CD4-positive, alpha-beta T cell treated with Interleukin-12 subunit alpha and Interleukin-12 subunit beta, for 1 hour (primary cell): ENCODE data around the gene ROR1.
"Not testable (repeated sequence)": the region's sequence is repeated elsewhere in the genome, so short reads cannot be mapped to it uniquely, and the experiment has no call there.

Experiments used
- DNase-seq: peaks from one replicate; pipeline ENCODE4 v3.0.0-alpha.2; 2020

Gene ROR1

DNA sequence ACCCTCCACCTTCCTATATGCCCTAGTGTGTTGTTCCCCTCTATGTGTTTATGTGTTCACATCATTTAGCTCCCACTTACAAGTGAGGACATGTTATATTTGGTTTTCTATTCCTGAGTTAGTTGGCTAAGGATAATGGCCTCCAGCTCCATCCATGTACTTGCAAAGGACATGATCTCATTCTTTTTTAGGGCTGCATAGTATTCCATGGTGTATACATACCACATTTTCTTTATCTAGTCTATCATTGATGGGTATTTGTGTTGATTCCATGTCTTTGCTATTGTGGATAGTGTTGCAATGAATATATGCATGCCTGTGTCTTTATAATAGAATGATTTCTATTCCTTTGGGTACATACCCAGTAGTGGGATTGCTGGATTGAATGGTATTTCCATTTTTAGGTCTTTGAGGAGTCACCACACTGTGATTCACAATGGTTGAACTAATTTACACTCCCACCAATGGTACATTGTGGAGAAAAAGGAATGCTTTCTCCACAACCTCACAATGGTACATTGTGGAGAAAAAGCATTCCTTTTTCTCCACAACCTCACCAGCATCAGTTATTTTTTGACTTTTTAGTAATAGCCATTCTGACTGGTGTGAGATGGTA is 52.5 kb downstream of the ROR1 start:
- not testable (repeated sequence) for DNase-seq

DNA sequence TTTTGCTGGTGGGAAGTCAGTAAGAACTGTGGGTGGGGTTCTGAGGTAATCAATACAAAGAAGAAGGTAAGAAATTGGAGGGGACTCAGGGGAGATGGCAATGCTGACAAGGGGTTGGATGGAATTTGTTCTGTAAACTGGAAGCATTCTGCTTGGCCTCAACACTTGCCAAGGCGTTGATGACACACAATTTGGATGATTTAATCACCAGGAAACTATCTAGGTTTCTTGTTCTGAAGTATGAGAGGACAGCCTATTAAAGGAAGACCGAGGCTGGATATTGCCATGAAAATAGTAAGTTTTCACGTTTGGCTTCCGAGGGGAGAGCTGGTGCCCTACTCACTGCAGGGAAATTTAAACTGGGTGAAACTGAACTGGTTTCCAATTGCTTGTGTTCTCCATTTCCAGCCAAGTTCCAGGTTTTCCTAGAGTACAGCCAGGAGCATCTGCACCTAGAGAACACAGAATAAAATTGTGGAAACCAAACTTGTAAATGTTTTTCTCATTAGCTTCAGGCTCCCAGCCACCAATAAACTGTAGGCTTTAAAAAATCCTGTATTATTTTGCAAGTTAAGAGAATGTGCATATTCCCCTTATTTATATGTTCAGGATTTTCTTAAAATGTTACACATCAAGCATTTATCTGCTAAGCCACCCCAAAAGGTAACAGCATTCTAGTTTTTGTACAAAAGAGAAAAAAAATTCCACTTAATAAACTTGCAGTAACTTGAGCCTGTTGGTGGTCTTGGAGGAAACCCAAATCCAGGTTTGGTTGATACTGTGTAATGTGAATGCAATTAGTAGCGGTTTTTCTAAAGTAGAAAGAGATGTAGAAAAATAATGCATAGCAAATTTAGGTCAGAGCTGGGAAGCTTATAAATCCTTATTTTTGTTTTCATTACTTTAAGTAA is 53.8 kb downstream of the ROR1 start:
- DNase-seq, result no peak

DNA sequence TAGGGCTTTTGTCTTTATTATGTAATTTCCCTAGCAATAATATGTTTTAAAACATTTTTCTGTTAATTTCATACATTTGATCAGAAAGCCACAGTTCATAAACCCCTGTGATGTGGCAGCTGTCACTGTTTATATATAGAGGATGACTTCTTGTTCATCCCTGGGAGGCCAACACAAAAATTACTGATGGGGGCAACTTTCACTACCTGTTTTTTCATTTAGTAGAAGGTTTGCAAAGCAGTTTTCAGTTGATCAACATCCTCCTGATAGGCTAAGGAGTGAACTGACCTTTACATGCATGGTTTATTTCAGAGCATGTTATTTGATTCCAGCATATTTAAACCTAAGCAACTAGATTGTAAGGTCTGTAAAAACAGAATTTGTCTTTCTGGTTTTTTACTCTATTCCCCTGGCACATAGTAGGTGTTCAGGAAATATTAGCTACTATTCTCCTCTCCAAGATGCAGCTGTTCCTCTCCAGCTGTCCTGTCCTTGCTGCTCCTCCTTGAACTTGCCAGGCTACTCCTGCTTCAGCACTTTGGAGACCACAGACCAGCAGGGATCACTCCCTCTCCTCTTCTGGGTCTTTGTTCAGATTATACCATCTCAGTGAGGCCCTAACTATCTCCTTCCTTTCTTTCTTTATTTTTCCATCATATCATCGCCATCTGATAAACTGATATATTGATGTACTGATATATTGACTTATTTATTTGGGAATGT is 54.7 kb downstream of the ROR1 start:
- no peak for DNase-seq

DNA sequence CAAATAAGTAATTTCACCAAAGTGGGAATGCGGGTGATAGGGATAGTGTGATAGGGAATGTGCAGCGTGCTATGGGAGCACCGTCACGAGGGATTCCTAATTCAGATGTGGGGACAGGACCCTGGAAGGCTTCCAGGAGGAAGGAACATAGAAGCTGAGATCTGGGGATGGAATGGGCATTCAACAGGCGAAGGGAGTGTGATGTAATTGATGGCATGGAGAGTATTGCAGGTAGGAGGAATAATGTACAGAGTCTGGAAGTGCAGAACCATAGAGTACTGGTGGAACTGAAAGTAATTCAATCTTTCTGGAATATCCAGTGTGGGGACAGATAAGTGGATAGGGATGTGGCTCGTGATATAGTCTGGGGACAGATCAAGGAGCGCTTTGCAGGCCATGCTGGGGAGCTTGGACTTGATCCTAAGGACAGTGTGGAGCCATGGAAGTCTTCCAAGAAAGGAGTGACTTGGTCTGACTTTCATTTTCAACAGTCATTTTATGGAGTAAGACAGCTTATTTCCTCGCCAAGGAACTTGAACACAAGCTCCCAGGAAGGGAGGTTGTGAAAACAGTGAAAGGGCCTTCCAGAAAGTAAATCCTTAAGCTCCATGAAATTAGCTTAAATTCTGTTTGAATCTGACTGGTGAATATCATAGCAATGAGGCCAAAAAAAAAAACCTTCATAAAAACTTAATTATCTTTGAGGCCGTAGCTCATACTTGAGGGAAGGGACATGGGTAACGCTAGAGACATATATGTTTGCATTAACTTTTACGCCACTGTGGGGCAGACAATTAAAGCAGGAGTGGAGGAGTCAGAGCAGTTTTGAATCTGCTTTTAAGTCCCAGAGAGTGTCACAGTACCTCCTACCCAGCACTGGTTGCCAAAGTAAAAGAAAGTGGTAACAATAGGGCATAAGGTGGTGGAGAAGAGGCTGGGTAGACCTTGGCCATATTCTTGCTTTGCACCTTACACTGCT is 55.8 kb downstream of the ROR1 start:
- no peak for DNase-seq

DNA sequence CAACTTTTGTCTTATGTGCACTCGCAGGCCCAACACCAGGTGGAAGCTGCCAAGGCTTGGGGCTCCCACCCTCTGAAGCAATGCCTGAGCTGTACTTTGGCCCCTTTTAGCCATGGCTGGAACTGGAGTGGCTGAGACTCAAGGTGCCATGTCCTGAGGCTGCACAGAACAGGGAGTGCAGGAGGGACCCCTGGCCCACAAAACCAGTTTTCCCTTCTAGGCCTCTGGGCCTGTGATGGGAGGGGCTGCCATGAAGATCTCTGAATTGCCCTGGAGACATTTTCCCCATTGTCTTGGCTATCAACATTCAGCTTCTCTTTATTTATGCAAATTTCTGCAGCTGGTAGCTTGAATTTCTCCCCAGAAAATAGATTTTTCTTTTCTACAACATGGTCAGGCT is 57.6 kb downstream of the ROR1 start:
- DNase-seq, result no peak

DNA sequence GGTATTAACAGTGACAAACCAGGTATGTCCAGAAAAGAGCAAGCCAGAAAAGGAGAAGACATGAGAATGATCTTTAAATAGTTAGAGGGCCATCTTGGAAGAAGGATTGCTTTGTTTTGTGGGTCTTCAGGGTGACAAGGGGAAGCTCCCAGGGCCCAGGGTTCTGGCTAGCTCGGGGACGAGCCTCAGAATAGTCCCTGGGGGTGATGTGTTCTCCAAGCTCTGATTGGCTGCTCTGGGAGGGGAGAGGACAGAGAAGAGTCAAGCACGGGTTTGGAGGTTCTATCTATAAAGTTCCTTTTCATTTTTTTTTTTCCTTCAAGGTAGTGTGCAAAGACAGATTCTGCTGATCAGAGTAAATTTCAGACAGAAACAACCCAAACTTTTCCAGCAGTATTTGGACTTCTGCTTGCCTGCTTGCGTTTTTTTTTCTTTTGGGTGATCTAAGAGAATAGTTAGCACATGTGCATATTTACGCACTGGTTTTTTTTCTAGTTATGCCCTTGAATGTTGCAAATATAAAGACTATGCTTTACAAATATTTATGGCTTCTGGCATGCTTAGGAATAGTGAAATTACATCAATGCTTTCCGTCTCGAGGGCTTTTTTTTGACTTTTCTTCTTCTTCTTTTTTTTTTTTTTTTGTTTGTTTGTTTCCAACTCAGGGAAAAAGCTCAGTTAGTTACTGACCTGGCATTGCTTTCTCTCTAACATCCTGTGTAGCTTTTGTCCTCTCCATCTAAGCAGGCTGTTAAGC is 59.7 kb downstream of the ROR1 start:
- DNase-seq, result no peak

DNA sequence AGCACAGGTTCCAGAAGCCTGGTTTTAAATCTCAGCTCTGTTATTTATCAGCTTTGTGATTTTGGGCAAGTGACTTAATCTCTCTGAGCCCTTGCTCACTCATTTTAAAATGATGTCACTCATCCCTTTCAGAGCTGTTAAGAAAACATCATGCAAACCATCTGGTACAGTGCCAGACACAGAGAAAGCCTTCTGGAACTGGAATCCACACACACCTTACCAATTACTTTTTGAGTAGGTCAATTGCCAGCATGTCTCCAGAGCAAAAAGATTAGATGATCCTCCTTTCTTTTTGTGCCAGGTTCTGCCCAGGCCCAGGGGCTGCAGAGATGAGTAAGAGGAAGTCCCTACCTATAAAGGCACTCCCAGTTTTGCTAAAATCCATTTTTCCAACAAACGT is 61.3 kb downstream of the ROR1 start:
- DNase-seq, result no peak

DNA sequence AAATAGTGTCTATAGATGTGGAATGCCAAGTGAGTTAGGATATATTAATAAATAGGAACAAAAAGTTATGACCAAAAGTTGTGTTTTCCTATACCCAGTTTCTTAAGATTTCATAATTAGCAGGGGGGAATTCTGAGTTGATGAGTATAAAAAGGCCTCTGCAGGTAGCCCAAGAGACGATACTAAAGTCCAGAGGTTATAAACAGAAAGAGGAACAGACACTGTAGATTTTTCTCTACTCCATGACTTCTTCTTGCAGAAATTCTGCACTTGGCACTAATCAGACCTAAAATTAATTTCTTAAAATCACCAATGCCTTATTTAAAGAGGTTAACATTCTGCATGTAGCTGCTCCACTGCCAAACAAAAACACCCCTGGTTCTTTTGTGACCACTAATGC is 62.6 kb downstream of the ROR1 start:
- no peak for DNase-seq

DNA sequence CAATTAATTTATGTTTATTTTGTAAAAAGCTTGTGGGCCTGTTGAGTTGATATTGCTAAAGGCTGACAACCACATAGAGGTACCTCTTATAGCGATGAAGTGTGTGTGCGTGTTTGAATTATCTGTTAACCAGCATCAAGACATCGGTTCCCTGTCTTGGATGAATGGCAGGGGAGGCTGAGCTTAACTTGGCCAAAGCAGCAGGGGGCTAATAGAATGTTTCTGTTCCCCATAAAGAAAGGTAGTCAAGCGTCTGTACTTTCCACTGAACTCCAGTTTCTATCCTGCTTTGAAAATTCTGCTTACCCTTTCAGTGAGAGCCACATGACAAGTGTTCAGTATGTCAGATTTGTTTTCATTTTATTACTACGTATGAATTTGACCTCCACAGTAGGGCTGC is 63.0 kb downstream of the ROR1 start:
- no peak for DNase-seq

DNA sequence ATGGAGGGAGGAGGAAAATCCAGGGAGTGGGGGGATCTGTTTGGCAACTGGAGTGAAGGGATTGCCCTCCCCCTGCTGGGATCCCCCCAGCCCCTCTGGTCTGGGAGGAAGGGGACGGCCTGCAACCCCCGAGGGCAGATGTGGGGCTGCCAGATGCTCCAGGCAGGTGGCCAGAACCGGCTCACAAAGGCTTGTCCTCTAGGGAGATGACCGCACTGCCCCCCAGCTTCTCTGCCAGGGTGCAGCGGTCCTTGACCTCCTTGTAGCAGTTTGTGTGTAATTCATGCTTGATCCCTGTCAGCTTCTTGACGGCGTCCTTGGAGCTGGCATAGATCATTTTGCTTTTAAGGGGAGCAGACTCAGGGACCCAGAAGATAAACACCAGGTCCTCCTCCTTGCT is 69.2 kb downstream of the ROR1 start:
- DNase-seq, result no peak

DNA sequence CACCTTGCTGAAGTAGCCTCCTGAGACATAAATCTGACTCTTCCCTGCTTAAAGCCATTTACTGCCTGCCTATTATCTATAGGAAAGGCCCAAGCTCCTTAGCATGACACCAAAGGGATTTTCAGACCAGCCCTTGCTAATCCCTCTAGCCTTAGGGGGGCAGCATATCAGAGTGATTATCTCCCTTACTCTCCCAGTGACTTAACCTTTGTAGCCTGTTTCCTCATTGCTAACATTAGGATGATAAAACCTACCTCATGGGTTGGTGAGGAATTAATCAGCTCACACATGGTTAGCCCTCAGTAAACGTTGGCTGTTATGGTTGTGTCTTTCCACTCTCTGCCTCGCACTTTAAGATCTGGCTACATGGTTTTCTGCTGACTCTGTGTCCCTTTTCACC is 70.1 kb downstream of the ROR1 start:
- DNase-seq, result no peak

DNA sequence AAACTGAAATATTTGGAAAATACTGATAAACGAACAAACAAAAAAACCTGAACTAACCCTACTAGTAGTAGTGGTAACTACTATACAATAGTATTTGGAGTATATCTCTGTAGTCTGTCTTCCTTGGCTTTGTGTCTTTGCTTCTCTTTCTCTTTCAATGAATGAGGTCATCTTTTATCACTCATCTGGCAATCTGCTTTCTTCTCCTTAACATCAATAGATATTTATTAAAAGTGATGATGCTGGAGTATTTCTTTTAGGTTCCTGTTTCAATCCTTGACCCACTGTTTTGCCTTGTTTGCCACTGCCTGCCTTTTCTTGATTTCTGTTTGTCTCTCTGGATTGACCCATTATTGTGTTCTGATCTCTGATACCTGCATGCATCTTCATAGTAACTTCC is 71.5 kb downstream of the ROR1 start:
- DNase-seq, result no peak

DNA sequence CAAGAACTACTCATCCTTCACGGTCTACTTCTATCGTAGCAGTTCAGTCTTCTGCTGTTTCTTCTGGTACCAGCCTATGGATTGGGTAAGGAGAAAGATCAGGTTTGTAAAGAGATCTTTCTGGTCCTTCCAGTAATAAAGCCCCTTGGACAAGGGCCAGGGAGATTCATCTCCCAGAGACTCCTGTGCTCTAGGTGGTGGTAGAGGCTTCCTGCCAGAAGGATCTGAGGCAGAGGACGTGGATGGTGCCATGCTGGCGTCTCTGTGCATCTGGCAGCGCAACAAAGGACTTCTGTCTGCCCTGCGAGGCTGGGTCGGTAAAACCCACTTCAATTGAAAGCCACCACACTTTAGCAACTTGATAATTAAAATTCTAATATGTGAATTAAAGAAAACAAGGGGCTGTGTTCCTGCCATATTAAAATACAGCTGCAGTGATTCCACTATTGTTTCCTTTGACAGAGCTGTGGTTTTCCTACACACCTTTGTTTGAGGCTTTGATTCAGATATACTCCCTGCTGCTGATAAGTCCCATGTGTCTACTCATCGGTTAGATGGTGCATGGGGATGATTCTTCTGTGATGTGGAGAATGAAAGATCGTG is 73.6 kb downstream of the ROR1 start:
- DNase-seq, result no peak

DNA sequence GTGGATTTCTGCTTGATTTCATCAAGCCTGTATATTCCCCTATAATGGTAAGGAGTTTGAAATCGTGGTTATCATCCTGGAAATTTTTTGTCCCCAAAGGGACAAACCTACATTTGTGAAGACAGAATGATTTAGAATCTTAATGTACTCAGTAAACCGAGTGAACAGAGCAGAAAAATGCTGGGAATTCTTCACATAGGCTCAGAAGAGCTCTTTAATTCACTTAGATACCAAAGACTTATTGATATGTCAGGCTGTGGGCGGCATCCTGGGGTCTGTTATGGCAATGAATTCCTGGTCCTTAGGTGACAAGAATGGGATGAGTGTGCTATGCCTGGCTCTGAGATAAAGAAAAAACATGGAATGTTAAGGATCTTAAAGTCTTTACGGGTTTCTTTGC is 74.9 kb downstream of the ROR1 start:
- DNase-seq, result no peak

DNA sequence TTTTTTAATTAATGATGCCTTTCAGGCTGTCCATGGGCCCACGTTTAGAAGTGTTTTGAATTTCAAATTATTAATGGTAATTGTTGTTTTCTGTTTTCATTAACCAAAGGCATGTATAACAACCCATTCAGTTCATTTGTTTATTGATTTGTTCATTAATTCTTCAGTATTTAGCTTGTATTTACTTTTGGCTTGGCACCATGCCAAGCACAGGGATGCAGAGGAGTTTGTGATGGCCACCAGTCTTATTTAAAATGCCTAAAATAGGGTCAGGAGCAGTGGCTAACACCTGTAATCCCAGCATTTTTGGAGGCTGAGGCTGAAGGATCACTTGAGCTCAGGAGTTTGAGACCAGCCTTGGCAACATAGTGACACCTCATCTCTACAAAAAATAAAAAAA is 75.3 kb downstream of the ROR1 start:
- DNase-seq, result no peak

DNA sequence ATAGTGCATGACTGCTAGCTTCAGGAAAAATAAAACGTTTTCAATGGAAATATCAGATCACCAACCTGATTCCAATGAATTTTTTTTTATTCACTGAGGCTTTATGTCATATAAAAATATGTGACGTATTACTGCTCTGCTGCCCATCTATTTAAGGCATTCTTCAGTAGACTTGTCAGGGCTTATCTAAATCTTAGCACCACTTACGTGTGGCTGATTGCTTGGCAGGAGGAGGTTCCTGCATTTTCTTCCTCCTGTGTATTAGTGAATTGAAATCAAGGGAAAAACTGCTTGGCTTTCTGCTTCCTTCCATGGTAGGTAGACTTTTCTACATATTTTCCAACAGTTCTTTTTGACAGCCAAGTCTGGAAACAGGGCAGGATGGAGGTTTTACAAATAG is 80.3 kb downstream of the ROR1 start:
- DNase-seq, result no peak

DNA sequence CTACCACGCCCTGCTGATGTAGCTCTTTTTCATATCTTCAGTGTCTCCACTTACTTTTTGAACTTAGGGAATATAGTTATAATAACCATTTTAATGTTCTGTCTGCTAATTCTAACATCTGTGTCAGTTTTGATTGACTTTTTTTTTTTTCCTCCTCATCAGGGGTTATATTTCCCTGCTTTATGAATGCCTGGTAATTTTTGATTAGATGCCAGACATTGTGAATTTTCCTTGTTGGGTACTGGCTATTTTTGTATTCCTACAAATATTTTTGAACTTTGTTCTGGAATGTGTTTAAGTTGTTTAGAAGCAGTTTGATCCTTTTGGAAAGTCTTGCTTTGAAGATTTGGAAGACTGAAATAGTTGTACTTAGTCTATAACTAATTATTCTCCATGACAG is 82.1 kb downstream of the ROR1 start:
- no peak for DNase-seq

DNA sequence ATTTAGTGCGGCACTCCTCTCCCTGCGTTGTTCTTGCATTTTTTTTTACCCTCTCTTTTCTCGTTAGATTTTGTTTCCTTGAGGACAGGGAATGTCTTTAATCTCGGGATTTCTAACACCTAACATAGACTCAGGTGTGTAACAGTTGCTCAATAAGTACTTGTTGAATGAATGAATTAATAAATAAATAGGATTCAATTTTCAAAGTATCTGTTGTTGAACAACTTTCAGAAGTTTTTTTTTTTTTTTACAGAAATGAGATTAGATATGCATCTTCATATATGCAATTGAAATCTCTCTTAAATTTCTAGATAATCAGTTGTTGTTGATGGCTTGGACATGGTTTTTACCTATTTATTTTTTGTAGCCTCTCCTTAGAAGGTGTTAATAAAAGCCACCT is 83.1 kb downstream of the ROR1 start:
- no peak for DNase-seq

DNA sequence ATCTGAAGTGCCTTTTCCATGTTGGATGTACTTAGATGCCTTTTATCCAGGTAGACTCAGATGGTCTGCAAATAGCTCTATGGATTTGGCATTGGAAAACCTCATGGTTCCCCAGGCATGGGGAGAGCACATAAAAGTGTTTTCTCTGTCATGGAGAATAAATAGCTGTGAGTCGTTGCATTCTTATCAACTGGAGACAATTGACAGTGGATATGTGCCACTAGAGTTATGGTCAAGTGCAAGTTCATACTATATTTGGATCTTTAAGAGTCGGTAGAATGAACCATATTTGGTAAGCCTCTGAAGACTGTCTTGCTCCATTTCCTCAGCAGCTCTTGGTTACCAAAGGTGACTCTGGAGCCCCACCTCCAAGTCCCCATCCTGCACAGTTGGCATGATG is 83.7 kb downstream of the ROR1 start:
- no peak for DNase-seq

DNA sequence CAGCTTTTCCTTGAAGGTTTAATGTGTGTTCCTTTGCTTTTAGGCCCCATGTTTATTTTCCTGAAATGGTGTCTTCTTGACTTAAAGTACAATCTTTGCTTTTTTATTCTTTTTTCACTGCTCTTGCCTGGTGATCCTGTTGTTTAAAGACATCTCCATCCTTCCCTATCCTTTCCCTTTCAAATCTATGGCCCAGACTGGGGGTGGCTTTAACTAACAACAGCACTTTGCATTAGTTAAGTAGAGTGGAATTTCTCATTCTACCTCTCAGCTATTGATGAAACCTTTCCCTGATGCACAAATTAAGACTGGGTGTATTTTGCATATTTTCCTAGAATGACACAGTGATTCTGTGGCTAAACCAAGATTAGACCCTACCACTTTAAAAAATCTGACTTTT is 84.3 kb downstream of the ROR1 start:
- DNase-seq, result no peak

DNA sequence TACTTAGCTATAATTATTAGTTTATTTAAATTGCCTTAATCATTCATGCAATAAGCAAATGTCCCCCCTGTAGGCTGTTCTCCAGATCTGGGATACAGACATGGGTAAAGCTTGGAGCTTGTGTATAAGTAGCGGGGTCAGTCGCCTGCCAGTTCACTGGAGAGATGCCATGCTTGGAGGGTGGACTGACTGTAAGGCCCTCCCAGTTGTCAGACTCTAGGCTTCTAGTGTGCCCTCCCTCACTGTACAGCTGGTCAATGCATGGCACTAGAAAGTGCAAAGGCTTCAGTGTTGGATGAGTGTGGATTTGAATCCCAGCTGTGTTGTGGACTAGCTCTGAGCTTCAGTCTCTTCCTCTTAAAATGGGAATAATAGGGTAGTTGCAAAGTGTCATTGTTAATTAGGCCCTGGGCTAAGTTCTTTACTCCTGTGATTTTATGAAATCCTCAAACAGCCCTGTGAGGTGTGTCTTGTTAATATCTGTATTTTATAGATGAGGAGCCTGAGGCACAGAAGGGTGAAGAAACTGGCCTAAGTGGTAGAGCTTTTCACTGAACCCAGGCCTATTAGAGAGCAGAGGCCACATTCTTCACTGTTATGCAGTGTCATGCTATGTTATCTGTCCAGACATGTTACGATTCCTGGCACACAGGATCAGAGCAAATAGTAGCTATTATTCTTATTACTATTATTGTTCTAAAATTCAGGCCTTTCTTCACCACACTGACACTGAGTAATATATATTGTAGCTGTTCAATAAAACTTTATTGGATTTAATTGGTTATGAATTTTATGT is 85.9 kb downstream of the ROR1 start:
- DNase-seq, result no peak
